Stimulated activated CD4-positive, alpha-beta T cell treated with anti-CD3 and anti-CD28 coated beads, TNF-alpha, amount 100 ng/mL, for 1 hour (primary cell): ENCODE measurements around the gene MYBPC2.

ENCODE experiments used
- DNase-seq, 3 donors: peaks; one replicate each; pipeline ENCODE4 v3.0.0-alpha.2; 2020; ENCODE audit warnings: low read depth in 3 of 3, low spot score in 1 of 3

Gene MYBPC2

DNA sequence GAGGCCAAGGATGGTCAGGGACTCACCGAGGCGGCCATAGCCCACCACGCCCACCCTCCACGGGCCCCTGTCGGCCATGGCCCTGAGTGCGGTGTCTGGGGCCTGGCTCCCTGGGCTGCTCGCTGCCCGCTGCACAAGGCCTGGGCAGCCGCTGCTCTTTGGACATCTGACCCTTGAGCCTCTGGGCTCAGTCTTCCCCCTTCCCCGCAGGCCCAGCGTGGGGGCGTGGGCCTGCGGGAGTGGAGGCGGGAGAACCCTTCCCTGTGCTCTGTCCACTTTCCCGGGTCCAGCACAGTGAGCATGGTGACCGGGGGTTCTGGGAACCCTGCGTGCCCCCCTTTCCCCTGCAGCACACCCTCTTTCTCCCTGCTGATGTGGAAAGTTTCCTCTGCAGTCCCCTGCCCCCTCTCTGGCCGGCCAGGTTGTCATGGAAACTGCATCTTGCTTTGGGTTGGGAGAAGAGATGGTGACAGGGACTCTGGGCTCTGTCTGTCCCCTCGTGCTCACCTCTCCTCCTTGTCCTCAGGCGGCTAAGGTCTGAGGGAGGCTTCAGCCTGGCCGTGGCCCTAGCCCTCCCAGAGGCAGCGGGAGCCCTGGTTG lies 81.2 kb downstream of the MYBPC2 start, which contains the start of gene ASPDH:
Gene ASPDH (minus strand): TSS at position 168 of the 600 bp plus-strand sequence. CDS start 90 bp downstream, at position 78.
- no peak for DNase-seq

DNA sequence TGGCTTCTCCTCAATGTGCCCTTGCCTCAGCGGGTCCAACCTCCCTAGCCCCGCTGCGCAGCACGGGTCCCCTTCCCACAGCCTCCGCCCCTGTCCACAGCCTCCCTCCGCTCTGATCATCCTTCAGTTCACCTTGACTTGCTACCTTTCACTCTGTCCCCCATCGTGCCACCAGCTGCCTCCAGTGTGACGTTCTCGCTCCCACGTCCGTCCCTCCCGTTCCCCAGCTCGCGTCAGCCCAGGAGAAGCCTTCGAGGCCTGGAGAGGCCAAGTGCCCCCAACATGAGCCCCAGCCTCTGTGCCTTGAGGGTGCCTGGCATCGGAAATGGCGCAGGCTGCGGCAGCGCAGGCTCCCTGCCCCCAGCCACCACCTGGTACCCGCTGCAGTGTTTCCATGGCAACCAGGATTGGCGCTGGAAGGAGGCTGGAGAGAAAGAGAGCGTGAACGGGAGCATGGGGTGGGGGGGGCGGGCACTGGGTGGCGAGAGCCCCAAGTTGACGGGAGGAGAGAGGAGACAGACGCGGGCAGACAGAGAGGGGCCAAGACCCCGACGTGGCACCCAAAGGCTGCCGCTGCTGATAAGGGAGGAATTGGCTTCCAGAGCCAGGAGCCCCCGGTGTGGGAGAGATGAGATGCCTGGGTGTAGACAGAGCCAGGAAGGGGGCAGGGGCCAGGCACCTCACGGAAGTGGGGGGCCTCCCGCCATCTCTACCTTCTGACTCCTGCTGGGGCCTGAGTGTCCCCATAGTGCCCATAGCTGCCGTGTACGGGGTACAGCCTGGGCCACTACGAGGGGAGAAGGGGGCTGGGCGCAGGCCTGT lies 81.9 kb downstream of the MYBPC2 start:
- no peak for DNase-seq

DNA sequence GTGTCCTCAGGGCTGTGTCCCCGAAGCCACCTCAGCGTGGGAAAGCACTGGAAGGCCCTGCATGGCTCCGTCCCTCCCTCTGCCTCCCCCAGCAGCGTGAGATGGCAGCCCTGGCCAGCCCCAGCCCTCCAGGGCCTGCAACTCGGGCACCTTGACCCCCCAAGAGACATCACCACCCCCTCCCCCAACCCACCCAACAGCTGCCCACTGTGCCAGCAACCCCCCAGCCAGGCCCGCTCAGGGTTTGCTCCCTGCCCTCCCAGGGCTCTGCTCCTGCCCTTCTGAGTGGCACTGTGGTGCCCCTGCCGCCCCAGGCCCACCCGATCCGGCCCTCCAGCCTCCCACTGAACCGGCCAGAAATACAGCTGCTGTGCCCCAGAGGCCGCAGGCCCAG lies 82.5 kb downstream of the MYBPC2 start:
- DNase-seq = no peak
